ENCODE data around the gene NRIP1.
"Not testable (repeated sequence)": the region's sequence is repeated elsewhere in the genome, so short reads cannot be mapped to it uniquely, and the experiment has no call there.

The NRIP1 gene

DNA sequence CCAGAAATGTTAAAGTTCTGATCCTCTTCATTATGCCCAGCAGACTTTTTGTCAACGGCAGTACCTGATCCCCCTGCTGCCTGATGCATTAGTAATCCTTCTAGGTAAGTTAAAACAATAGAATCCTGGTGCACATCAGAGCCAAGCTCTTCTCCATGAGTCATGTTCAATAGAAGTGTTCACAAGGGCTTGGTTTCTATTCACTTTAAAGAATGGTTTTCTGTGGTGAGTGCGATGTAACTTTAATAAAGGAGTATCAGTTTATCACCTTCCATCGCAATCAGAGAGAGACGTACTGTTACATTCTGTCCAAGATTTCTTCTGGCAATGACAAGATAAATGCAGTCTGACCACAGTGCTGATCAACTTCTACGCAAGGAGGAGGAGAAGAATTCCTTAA lies 96.8 kb downstream of the NRIP1 start:
- no peak for DNase-seq

DNA sequence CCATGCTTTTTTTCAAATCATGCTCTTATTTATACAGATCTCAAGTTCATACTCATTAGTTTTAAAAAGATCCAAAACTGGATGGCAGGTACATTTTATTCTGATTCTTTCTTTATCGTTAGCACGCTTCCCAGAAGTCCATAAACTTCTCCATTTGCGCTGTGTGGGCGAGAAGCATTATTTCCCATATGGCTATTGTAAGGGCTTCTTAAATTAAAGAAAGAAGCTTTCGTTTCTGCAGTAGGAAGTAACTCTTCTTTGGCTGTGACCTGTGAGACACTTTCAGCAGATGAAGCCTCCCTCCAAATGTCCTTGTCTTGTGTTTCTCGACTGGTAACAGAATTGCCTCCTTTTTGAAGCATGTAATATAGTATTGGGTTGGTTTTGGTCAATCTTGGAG lies 100.2 kb downstream of the NRIP1 start:
- no peak for DNase-seq

DNA sequence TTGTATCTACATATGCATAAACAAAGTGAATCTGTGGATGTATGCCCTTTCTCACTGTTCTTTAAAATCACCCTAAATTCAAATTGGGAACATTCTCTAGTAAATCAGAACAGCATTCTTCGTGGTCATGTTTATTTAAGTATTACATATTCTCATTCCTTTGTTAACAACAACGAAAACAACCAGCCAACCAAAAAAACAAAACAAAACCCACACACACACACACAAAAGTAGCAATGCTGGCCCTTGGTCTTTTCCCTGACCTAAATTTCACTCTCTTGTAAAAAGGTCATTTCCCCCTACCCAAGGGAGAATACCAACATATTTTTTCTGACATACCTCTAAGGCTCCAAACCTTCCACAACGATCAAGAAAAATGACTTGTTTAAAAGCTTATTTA lies 102.6 kb downstream of the NRIP1 start:
- no peak for DNase-seq

DNA sequence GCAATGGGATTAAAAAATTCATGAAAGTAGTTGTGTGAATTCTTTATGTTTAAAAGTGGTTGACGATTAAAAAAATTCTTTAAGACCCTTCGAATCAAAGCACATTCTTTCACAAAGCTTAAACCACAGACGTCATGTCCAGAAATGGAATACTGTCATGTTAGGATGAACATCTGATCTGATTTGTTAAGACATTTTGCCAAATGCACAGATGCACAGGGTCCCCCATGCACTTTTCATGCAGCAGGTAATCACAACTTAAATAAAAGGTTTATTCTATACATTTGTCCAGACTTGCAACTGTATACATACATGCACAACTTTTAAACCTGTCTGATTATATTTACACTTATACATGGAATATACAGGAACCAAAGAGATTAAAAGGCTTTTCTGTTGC lies 103.3 kb downstream of the NRIP1 start:
- no peak for DNase-seq

DNA sequence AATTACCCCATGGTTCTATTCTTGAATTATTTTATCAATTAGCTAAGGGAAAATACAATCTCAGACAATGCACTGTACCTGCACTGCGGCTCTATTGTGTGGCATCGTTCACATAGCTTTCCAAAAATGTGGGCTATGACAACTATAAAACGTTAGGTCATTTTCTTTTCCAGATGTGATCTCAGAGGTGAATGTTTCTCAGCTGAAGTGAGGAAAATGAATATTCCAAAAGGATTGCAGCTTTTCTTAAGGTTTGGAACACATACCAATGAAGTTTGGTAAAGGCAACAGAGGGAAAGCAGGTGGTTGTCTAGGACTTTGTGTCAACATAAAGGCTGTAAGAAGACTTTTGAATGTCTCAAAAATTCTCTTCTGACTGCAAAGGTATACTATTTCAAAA lies 105.5 kb downstream of the NRIP1 start:
- no peak for DNase-seq

DNA sequence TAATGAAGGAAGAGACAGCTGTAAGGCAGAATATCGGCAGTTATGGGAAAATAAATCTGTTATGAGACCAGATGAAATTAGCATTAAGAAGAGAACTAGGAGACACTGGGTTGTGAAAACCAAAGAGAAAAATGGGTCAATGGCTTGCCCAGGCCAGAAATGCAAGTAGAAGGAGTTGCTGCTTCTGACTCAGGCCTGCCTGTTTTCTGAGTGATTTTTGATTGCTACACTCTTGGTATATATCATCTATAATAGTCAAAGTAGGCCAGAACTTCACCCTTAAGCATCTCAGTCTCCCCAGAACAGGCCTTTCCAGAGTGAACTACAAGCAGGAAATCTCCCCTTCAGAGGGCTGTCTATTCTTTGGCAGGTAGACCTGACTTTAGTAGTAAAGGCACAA lies 107.0 kb downstream of the NRIP1 start:
- no peak for DNase-seq

DNA sequence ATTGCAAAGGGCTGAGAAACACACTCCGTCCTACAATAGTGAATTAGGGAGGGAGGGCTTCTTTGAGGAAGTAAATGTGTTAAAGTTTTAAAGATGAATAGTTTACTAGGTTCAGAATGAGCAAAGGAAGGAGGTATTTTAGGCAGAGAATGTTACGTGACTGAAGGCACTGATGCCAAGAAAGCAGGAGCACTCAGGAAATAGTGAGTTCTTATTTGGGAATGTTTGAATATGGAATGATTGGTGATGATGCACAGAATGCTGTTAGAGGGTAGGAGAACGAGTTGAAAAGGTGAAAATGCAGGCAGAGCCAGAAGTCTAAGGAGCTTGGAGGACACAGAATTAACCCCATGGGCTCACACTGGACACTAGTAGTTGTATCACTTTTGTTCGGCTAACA lies 108.0 kb downstream of the NRIP1 start:
- DNase-seq: no peak

DNA sequence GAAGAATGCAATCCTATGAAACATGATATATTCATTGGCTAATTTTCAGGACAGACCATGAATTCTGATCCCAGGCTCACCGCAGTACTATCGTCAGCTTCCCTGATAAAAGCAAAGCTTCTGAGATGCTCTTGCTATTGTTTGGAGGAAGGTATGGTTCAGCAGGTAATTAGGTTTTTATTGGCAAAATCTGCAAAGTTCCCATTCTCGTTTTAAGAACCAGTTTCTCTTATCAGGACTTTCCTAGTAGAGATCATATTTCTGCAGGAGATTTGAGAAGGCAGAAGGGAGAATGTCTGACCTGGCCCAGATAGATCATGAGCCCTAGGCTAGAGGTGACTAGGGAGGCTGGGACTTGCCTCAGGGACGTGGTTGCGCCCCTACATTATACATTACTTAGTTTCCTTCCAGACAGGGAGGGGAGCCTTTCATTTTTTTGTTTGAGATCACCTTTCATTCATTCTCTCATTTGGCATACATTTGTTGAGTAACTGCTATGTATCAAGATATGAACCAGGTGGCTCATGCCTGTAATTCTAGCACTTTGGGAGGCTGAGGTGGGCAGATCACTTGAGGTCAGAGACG lies 108.8 kb downstream of the NRIP1 start:
- DNase-seq: no peak

DNA sequence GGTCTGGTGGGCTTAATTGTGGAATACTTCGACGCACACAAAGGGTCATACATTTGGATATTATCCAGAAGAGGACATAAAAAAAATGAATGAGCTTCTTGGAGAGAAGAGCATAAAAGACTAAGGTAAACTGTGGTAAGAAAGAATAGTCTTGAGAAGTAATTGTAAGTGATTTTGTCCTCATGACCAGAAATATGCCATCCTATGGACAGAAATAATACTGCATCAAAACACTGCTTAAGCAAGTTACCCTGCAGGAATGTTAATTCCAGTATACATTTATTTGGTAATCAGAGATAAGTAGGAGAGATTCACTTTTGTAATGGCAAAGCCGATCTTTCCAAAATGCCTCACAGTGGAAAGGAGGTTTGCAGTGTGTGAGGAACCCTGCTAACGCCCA lies 111.9 kb downstream of the NRIP1 start:
- DNase-seq: no peak

DNA sequence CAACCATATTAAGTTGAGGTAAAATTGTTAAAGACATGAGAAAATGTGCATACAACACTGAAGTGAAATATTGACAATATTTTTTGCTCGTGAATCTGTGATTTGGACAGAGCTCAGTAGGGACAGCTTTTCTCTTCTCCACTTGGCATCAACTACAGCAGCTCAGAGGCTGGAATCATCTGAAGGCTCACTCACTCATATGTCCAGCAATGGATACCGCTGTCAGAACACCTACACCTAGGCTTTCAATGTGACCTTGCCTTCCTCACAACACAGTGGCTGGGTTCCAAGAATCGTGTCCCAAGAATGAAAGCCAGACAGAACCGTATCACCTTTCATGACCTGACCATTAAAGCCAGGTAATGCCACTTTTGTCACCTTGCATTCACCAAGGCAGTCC lies 115.2 kb downstream of the NRIP1 start:
- DNase-seq: no peak

DNA sequence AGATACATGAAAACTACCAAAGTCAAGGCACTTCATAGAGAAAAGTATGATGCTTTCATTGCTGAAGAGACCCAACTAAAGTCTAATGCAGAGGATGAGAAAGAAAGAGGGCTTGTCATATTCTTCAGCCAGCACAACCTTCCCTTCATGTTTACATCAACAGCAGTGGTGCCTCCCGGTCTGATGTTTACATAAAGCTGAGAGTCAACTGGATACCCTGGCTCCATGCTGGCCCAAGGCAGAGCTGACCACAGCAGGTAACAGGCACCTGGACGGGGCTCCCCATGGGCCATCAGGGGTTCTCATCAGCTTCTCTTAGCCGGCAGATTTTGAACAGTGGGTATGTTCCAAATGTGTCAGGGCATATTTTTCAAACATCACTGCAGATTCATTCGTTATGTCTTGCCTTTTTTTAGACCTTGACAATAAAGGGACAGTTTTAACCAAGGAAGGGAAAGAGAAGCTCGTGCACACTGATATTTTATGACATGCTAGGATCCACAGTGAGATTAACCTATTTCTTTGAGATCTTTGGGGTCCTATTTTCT lies 117.1 kb downstream of the NRIP1 start:
- DNase-seq: no peak

DNA sequence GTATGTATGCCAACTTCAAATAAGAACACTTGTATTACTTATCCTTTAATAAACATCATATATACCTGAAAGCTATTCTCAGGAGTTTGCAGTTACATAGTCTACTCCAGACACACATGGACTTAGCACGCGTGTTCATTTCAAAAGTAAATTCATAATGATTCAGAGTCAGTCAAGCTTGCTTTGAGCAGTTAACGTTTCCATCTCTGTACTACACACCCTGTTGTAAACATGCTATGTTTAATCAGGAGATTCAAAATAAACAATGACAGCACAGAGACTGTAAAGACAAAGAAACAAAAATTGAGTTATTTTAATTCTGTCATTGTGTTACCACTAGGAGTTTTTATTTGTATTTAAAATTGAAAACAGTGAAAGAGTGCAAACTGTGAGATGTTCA lies 119.6 kb downstream of the NRIP1 start:
- DNase-seq: no peak

DNA sequence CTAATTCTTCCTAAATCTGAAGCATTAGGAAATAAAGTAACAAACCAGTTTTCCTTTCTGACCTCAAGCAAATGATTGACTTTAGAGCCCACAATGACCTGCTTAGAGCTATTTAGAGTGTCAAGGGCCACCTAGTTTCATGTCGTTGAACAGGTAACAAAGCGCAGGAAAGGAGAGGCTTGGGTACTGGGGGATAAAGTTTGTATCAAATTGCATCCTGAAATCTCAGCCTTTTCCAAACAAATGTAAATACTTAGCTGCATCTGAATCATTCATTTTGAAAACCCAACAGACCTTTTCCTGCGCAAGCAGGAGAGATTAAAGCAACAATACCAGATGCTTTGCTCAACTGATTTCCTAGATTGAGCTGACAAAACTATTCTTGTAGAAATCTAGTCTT lies 121.2 kb downstream of the NRIP1 start:
- DNase-seq: no peak

DNA sequence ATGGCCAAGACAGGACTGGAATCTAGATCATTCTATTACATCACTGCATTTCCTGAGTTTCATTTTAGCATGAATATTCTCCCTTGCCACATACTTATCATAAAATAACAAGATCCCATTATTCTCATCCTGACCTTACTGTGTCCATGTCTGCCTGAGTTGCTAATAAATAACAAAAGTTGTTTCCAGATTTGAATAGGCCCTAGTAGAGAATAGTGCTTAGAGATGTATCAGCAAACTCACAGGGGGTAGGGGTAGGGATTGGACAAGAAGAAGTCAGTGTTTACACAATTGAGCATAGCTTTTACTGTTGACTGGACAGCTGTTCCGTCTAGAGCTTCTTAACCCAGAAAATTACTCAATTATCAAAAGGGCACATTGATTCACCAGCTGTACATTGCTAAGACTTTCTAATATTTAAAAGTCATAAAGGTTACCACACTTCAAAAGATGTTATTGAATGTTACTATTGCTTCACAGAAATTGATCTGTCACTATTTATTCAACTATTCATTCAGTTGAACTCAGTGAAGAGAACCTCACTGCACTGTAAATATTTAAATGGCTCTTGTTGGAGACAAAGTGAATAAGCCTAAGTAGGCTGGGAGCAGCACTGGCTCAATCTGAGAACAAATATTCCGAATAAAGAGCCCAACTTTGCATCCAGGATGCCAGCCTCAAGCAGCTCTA lies 121.9 kb downstream of the NRIP1 start:
- DNase-seq: no peak

DNA sequence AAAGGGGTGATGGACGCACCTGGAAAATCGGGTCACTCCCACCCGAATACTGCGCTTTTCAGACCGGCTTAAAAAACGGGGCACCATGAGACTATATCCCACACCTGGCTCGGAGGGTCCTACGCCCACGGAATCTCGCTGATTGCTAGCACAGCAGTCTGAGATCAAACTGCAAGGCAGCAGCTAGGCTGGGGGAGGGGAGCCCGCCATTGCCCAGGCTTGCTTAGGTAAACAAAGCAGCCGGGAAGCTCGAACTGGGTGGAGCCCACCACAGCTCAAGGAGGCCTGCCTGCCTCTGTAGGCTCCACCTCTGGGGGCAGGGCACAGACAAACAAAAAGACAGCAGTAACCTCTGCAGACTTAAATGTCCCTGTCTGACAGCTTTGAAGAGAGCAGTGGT lies 137.5 kb downstream of the NRIP1 start:
- DNase-seq: not testable (repeated sequence)

DNA sequence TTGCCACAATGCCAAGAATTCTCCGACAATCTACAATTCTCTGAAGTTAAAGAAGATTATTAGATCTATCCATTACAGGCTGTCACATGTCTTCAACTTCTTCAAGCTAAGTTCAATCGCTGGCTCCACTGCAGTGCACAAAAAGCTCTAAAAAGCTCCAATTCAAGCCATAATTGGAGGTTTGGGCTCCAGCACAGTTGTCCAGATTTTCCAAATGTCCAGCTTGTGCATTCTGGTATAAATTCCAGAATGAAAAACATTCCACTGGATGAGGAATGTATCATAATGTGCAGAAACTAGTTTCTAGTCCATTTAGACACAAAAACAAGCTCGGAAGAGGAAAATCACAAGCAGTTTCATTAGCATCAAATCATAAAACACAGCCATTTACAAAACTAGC lies 138.6 kb downstream of the NRIP1 start:
- DNase-seq: no peak

DNA sequence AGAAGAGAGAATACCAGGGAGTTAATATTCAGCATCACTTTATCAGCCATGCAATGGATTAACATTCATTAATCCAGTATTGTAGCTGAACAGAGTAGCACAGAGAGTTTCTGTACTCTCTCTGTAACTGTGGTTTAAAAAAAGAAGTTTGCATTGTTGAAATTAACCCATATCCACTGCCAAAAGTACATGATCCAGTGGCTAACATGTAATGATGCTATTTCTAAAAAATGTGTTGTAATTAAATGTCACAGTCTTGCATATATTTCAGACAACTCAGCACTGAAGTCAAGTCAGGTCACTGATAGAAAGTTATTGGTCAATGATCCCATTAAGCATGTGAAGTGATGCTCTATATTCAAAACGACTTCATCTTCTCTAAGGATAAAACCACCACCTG lies 141.3 kb downstream of the NRIP1 start:
- DNase-seq: no peak

DNA sequence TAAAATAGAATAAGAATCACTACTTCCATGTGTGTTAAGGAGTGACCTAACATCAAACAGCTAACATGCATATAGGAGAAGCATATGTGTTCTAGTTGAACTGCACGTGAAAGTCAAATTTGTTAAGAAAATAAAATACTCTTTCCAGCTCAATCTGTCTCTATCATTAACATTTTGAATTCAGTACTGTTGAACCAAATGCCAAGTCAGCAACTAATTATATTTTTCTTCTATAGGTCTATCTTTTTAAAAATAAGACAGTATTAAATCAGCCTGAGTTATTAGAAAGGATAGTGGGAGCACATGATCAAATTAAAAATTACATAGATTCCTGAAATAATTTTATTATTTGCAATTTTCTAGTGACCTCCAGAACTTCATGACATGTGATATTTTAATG lies 141.8 kb downstream of the NRIP1 start:
- DNase-seq: no peak

DNA sequence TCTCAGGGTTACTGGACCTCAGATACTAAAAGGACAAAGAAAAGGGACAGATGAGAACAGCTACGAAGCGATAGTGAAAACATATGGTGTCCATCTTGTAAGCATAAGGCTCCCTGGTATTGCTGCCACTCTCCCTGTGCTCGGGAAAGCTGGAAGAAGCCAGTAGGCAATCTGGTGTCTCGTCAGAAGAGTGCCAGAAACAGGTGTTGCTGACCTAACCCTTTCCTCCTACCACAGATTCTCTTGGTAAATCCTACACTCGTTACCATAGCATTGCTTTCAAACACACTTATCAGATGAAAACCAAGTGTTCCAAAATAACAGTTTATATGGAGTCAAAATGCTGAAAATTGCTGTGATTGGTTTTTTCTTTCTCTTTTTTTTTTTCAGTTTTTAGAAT lies 146.3 kb downstream of the NRIP1 start:
- no peak for DNase-seq

DNA sequence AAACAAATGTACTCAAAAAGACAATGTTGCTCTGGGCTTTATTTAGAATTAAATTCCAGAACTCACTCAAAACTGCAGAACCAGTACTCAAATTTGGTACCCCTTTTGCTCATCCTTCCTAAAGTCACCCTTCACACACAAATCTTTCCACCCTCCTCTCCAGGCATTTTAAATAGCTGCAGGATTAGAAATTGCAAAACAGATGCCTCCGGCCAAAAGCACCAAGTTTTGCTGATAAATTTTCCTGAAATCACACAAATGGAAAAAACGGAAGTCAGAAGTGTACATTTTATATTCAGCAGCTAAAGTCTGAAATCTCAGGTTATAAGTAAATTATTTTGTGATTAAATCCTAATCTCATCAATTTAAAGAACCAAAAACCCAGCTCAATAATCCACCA lies 147.0 kb downstream of the NRIP1 start:
- no peak for DNase-seq

DNA sequence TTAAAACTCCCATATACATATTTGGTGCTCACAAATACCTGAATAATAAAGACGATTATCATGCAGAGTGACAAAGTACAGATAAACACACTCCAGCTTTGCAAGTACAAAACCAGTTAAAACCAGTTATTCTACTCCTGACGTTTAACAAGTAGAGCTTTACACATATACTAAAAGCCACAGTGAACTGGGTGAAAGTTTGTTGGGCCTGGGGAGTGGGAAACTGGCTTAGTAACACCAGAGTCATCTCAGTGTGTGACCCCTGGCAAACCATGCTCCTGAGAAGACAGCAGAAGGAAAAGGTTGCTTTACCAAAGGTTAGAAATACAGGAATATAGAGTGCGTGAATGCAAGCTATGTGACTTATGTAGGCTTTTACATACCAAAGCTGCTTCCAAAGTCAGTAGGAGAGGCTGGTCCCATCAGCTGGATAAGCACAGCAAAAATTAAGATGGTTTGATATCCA lies 148.1 kb downstream of the NRIP1 start:
- DNase-seq: no peak

DNA sequence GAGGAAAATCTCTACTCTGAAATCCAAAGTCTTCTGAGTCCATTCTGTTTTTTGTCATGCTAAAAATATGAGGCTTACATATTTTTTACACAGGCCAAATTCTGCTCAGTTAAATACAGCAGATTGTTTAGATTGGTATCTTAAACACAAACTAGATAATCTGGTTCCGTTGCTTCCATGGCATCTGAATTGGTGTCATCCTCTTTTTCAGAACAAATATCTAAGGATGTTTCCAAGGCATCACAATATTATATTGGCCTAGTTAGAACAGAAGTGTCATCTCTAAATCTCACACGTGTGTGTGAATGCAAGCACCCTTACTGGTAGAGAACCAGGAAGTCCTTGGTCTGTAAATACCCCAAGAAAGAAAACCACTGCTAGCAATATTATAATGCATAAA lies 151.2 kb downstream of the NRIP1 start:
- DNase-seq: no peak

DNA sequence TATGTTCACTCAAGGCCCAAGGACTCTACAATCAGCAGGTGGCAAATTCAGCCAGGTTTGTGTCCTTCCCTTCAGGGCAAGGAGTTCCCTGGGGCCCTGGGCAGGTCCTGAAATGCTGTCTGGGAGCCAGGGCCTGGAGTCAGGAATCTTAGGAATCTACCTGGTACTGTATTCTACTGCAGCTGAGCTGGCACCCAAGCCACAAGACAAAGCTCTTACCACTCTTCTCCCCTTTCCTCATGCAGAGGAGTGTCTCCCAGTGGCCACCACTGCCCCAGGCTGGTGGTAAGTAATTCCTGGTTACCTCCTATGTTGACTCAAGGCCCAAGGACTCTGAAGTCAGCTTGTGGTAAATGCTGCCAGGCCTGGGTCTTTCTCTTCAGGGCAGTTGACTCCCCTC lies 153.4 kb downstream of the NRIP1 start:
- DNase-seq: no peak
